ENCODE results near the gene ZBTB48. TPM values are rescaled to one million over a fixed set of nuclear protein-coding genes. Genes with fewer than 3 reads are reported as not detected.

ZBTB48 gene
- total RNA-seq, 1 donor from 2014 or later, result 53.2 TPM

DNA sequence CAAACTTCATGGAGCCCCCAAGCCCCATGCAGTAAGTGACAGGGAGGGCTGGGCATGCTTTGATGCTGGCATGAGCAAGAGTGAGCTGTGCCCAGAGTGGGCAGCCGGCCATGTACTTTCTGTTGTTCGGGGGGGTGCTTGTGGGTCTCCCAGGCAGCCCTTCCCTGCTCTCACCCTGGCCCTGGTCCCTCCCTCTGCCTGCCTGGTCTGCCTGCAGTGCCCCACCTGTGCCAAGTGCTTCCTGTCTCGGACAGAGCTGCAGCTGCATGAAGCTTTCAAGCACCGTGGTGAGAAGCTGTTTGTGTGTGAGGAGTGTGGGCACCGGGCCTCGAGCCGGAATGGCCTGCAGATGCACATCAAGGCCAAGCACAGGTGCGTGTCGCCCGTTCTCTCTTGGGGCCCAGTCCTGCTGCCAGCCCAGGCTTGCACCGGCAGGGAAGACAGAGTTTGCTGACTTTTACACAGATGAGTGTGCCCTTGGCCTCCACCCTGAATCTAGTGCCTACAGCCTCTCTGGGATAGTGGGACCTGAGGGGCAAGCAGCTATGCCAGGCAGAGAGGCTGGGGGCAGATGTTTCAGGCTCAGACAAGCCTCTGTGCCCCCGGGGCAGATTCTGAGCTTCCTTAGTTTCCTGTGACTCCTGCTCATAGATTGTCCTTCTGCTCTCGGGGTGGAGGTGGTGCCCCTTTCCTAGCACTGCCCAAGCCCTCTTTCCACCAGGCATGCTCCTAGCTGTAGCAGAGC is 7.6 kb downstream of the ZBTB48 start:
- ATAC-seq (ENCODE audit: low read depth) (no peak), DNase-seq (no peak)
- POLR2A ChIA-PET, result interaction anchor here (0.9 kb wide), 1 partner anchor 13 kb away, joined by 4 read pairs; no protein-coding TSS in a partner anchor
- intact Hi-C loops (cut with micrococcal nuclease), result no loop called here
- Mint-ChIP-seq H3K36me3 (ENCODE audit: low read depth) (peaks cover 42% of the 10 kb centered on the region), H3K27me3 (no peaks in the 10 kb centered on the region), H3K9me3 (no peaks in the 10 kb centered on the region), H3K27ac (no peak overlapping the region), H3K4me1 (peaks cover 21% of the 10 kb centered on the region), H3K4me3 (no peak overlapping the region)
- CTCF ChIA-PET, result no interaction called here
- TF ChIP-seq, protein P1, sequence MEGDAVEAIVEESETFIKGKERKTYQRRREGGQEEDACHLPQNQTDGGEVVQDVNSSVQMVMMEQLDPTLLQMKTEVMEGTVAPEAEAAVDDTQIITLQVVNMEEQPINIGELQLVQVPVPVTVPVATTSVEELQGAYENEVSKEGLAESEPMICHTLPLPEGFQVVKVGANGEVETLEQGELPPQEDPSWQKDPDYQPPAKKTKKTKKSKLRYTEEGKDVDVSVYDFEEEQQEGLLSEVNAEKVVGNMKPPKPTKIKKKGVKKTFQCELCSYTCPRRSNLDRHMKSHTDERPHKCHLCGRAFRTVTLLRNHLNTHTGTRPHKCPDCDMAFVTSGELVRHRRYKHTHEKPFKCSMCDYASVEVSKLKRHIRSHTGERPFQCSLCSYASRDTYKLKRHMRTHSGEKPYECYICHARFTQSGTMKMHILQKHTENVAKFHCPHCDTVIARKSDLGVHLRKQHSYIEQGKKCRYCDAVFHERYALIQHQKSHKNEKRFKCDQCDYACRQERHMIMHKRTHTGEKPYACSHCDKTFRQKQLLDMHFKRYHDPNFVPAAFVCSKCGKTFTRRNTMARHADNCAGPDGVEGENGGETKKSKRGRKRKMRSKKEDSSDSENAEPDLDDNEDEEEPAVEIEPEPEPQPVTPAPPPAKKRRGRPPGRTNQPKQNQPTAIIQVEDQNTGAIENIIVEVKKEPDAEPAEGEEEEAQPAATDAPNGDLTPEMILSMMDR (IDR thresholded peaks at IDR 0.05), result no peak

DNA sequence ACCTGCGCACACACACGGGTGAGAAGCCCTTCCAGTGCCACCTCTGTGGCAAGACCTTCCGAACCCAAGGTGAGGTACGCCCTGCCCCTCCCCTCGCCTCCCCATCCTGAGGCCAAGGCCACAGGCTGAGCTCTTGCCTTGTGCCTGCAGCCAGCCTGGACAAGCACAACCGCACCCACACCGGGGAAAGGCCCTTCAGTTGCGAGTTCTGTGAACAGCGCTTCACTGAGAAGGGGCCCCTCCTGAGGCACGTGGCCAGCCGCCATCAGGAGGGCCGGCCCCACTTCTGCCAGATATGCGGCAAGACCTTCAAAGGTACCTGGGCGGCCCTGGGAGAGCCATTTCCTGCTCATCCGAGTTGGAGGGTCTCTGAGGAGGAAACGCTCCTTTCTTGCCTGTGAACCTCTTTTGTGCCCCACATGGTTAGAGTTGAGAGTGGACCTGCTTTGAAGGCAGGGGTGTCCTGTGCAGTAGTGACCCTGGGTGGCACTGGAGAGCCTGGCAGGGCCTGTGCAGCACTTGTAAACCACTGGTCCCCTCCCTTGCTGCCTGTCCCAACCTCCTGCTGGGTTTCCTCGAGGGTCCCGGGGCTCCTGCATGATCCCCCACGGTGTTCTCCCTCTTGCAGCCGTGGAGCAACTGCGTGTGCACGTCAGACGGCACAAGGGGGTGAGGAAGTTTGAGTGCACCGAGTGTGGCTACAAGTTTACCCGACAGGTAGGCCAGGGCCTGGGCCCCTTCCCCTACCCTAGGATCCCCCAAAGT is 8.5 kb downstream of the ZBTB48 start:
- intact Hi-C loops (cut with micrococcal nuclease), result no loop called here
- Mint-ChIP-seq H3K27me3 (no peaks in the 10 kb centered on the region), H3K4me1 (peaks cover 18% of the 10 kb centered on the region), H3K36me3 (ENCODE audit: low read depth) (peaks cover 46% of the 10 kb centered on the region), H3K27ac (no peak overlapping the region), H3K9me3 (no peaks in the 10 kb centered on the region), H3K4me3 (no peak overlapping the region)
- DNase-seq (no peak), ATAC-seq (ENCODE audit: low read depth) (no peak)
- ChIA-PET CTCF (no interaction called here), POLR2A (interaction anchor here (0.9 to 1.4 kb wide), 2 partner anchors 12 to 13 kb away, joined by 3 to 4 read pairs; no protein-coding TSS in a partner anchor)
- TF ChIP-seq, protein P1 (IDR thresholded peaks at IDR 0.05), result no peak

DNA sequence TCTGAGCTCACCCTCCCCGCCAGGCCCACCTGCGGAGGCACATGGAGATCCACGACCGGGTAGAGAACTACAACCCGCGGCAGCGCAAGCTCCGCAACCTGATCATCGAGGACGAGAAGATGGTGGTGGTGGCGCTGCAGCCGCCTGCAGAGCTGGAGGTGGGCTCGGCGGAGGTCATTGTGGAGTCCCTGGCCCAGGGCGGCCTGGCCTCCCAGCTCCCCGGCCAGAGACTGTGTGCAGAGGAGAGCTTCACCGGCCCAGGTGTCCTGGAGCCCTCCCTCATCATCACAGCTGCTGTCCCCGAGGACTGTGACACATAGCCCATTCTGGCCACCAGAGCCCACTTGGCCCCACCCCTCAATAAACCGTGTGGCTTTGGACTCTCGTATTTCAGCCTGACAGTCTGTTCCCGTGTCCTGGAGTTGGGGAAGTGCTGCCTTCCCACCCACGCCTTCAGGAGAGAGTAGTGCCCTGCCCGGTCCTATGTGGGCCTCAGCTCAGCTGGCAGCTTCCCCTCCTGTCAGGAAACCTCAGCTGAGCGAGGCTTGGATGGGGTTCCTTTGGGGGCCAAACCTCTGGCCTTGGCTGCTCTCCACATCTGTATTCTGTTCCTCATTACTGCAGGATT is 9.2 kb downstream of the ZBTB48 start:
- DNase-seq, result no peak
- Mint-ChIP-seq H3K27me3 (no peaks in the 10 kb centered on the region), H3K9me3 (no peaks in the 10 kb centered on the region), H3K4me1 (peaks cover 18% of the 10 kb centered on the region), H3K36me3 (ENCODE audit: low read depth) (peaks cover 53% of the 10 kb centered on the region), H3K27ac (no peak overlapping the region), H3K4me3 (no peak overlapping the region)
- ChIA-PET CTCF (no interaction called here), POLR2A (interaction anchor here (1.4 kb wide), 1 partner anchor 12 kb away, joined by 3 read pairs; no protein-coding TSS in a partner anchor)
- no peak for ATAC-seq (ENCODE audit: low read depth)
- TF ChIP-seq, protein P1 (IDR thresholded peaks at IDR 0.05), result no peak
- intact Hi-C loops (cut with micrococcal nuclease), result no loop called here

DNA sequence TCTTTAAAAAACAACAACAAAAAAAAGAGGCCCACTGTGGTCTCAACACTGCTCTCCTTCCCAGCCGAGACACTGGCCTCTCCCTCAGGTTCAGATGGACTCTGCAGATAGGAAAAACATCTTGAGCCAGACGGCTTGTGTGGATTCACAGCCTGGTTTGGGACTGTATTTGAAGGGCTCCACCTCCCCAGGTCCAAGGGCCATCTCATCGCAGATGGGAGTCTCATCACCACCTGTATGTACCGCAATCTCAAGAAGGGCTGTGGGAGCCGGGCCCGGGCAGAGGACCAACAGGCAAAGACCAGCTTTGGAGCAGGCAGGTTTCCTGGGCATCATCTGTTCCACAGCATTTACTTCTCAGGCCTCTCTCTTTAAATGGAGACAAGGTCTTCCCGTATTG is 10.3 kb downstream of the ZBTB48 start:
- H3K27ac Mint-ChIP-seq, result no peak overlapping the region
- H3K4me1 Mint-ChIP-seq, result peaks cover 12% of the 10 kb centered on the region
- CTCF ChIA-PET, result no interaction called here

More for the DNA sequence above, 10.3 kb downstream of the ZBTB48 start:
- POLR2A ChIA-PET, result interaction anchor here (1.4 to 1.6 kb wide), 2 partner anchors 10 to 11 kb away, joined by 3 to 7 read pairs; partner anchors contain the start of gene ZBTB48
- no peak for ATAC-seq (ENCODE audit: low read depth)
- no peaks in the 10 kb centered on the region for H3K9me3 Mint-ChIP-seq
- TF ChIP-seq, protein P1 (IDR thresholded peaks at IDR 0.05), result no peak
- H3K36me3 Mint-ChIP-seq (ENCODE audit: low read depth), result peaks cover 56% of the 10 kb centered on the region
- H3K27me3 Mint-ChIP-seq, result no peaks in the 10 kb centered on the region
- H3K4me3 Mint-ChIP-seq, result no peak overlapping the region
- DNase-seq, result no peak
- intact Hi-C loops (cut with micrococcal nuclease), result no loop called here
